ENCODE measurements around the gene RFWD3. TPM values are rescaled to one million over a fixed set of nuclear protein-coding genes. Genes with fewer than 3 reads are reported as not detected.

RFWD3 gene
- total RNA-seq, 1 donor from 2014 or later = 34.3 TPM

DNA sequence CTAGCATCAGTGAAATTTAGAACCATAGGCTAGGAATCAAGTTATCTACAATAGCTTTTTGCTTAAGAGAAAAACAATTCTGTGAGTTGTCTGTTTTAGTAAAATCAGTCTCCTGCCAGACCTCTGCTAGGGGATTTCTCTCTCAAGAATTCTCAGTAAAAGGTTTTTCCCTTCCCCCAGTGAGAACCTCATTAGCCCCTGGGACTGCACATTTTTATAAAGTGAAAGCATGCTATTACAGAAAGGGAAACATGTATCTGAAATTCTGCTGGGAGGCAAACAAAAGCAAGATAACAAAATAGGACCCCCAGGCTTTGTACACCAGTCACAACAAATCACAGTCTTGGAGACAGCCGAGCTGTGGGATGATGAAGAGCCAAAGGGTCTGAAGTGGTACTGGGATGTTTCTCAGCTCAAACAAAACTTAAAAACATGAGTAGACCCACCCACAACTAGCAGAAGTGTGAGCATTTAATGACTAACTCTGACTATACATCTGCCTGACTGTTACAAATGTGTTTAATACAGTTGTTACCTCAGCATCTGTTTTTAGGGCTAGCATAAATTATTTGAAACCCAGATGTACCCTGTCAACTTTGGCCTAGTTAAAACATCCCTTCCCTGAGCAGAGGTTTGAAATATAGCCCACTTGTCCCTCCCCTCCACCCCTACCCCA is 39.8 kb downstream of the RFWD3 start:
- peak overlapping the region; percentile 9 for H3K27ac ChIP-seq (ENCODE audit: low read depth, low read length)
- peaks cover 4% of the 10 kb centered on the region for H3K4me1 ChIP-seq (ENCODE audit: insufficient read depth, low read length)
- no peak for FAIRE-seq
- no peak overlapping the region for H3K4me3 ChIP-seq (ENCODE audit: insufficient read depth, low read depth, low read length)
- peaks cover 15% of the 10 kb centered on the region for H3K4me1 Mint-ChIP-seq (ENCODE audit: low read depth, unreplicated experiment)
- H3K9ac ChIP-seq (ENCODE audit: low read length) = peak overlapping the region; percentile 37
- H2AFZ ChIP-seq (ENCODE audit: low read depth, low read length) = no peak overlapping the region
- peak; percentile 29 for DNase-seq (ENCODE audit: low read depth)
- peaks cover 32% of the 10 kb centered on the region for H4K20me1 ChIP-seq (ENCODE audit: insufficient read depth, low read length)
- no peaks in the 10 kb centered on the region for H3K9me3 Mint-ChIP-seq (ENCODE audit: unreplicated experiment)
- no peaks in the 10 kb centered on the region for H3K27me3 Mint-ChIP-seq (ENCODE audit: low read depth, unreplicated experiment)
- peaks cover 45% of the 10 kb centered on the region for H3K36me3 ChIP-seq (ENCODE audit: insufficient read depth, low read length)
- H3K36me3 Mint-ChIP-seq (ENCODE audit: low read depth, unreplicated experiment) = peaks cover 14% of the 10 kb centered on the region
- H3K27me3 ChIP-seq (ENCODE audit: insufficient read depth, low read length) = no peaks in the 10 kb centered on the region
- H3K79me2 ChIP-seq (ENCODE audit: insufficient read depth, low read length) = no peaks in the 10 kb centered on the region
- peak overlapping the region; percentile 22 for H3K4me2 ChIP-seq (ENCODE audit: low read length)
- no peak overlapping the region for H3K4me3 Mint-ChIP-seq (ENCODE audit: unreplicated experiment)
- H3K27ac Mint-ChIP-seq (ENCODE audit: unreplicated experiment) = no peak overlapping the region
- H3K9me3 ChIP-seq (ENCODE audit: insufficient read depth, low read depth, low read length) = no peaks in the 10 kb centered on the region
- TF ChIP-seq, protein P1, sequence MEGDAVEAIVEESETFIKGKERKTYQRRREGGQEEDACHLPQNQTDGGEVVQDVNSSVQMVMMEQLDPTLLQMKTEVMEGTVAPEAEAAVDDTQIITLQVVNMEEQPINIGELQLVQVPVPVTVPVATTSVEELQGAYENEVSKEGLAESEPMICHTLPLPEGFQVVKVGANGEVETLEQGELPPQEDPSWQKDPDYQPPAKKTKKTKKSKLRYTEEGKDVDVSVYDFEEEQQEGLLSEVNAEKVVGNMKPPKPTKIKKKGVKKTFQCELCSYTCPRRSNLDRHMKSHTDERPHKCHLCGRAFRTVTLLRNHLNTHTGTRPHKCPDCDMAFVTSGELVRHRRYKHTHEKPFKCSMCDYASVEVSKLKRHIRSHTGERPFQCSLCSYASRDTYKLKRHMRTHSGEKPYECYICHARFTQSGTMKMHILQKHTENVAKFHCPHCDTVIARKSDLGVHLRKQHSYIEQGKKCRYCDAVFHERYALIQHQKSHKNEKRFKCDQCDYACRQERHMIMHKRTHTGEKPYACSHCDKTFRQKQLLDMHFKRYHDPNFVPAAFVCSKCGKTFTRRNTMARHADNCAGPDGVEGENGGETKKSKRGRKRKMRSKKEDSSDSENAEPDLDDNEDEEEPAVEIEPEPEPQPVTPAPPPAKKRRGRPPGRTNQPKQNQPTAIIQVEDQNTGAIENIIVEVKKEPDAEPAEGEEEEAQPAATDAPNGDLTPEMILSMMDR (IDR thresholded peaks at IDR 0.05; ENCODE audit: insufficient read depth, low read depth, low read length) = no peak
- TF ChIP-seq EZH2 (IDR thresholded peaks at IDR 0.05; ENCODE audit: insufficient read depth, low read length) = no peak

DNA sequence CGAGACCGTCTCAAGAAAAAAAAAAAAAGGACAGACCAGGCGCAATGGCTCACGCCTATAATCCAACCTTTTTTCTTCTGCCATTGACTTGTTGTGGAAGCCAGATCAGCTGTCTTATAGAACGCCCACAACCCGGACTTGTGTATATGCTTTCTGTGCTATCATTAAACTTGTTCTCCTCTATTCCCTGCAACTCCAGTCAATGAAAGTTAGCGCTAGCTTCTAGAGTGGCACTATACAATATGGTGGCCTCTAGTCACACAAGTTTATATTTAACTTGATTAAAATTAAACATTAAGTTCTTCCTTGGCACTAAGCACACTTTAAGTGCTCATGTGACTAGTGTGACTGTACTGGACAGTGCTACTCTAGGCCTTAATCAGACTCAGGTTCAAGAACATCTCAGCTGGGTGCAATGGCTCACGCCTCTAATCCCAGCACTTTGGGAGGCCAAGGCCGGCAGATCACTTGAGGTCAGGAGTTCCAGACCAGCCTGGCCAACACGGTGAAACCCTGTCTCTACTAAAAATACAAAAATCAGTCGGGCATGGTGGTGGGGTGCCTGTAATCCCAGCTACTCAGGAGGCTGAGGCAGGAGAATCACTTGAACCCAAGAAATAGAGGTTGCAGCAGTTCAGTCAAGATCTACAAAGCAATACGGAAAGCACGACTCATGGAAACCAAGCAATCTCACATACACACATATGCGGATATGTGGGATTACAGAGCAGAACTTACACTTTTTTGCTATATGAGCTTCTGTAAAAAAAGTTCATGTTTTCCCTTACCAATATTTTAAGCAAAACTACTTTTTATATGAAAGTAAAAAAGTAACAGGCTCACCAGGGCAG is 41.0 kb downstream of the RFWD3 start:
- peaks cover 10% of the 10 kb centered on the region for H3K36me3 Mint-ChIP-seq (ENCODE audit: low read depth, unreplicated experiment)
- peaks cover 48% of the 10 kb centered on the region for H3K36me3 ChIP-seq (ENCODE audit: insufficient read depth, low read length)

More for the DNA sequence above, 41.0 kb downstream of the RFWD3 start:
- Mint-ChIP-seq H3K9me3 (ENCODE audit: unreplicated experiment) (no peaks in the 10 kb centered on the region), H3K27ac (ENCODE audit: unreplicated experiment) (no peak overlapping the region), H3K4me1 (ENCODE audit: low read depth, unreplicated experiment) (peaks cover 15% of the 10 kb centered on the region), H3K27me3 (ENCODE audit: low read depth, unreplicated experiment) (no peaks in the 10 kb centered on the region), H3K4me3 (ENCODE audit: unreplicated experiment) (no peak overlapping the region)
- Histone ChIP-seq H3K27me3 (ENCODE audit: insufficient read depth, low read length) (no peaks in the 10 kb centered on the region), H4K20me1 (ENCODE audit: insufficient read depth, low read length) (peaks cover 32% of the 10 kb centered on the region), H3K4me1 (ENCODE audit: insufficient read depth, low read length) (peaks cover 4% of the 10 kb centered on the region), H3K9me3 (ENCODE audit: insufficient read depth, low read depth, low read length) (no peaks in the 10 kb centered on the region), H2AFZ (ENCODE audit: low read depth, low read length) (no peak overlapping the region), H3K4me3 (ENCODE audit: insufficient read depth, low read depth, low read length) (no peak overlapping the region), H3K9ac (ENCODE audit: low read length) (no peak overlapping the region), H3K4me2 (ENCODE audit: low read length) (no peak overlapping the region), H3K27ac (ENCODE audit: low read depth, low read length) (no peak overlapping the region), H3K79me2 (ENCODE audit: insufficient read depth, low read length) (no peaks in the 10 kb centered on the region)
- TF ChIP-seq, protein P1 (IDR thresholded peaks at IDR 0.05; ENCODE audit: insufficient read depth, low read depth, low read length) = no peak
- no peak for TF ChIP-seq EZH2 (IDR thresholded peaks at IDR 0.05; ENCODE audit: insufficient read depth, low read length)
- DNase-seq (ENCODE audit: low read depth) (no peak), FAIRE-seq (no peak)
